Stomach (tissue), 9 donors: ENCODE measurements around the gene TXLNA. TPM values are rescaled to one million over a fixed set of nuclear protein-coding genes. Genes with fewer than 3 reads are reported as not detected.
A peak's percentile ranks its signal among the peaks of the same experiment; 100 is the strongest.
"Not testable (repeated sequence)": the region's sequence is repeated elsewhere in the genome, so short reads cannot be mapped to it uniquely, and the experiment has no call there.

Experiments
- DNase-seq, 2 donors: peaks; one replicate each; pipeline versions ENCODE4 v3.0.0 to v3.0.0-alpha.2; 2013 to 2019
- H3K27ac ChIP-seq, 5 donors: fragments of 200-600 bp in 4 of 5; sonication (generic) in 4 of 5; one replicate each; pipeline ENCODE4 v1.5.1; 2013 to 2019; ENCODE audit warnings: mild to moderate bottlenecking in 1 of 5, moderate library complexity in 1 of 5
- H3K27me3 ChIP-seq, 3 donors: fragments of 200-600 bp; sonication (generic); one replicate each; pipeline ENCODE4 v1.5.1; 2017 to 2019; ENCODE audit warnings: mixed run types in 1 of 3
- H3K36me3 ChIP-seq, 4 donors: fragments of 200-600 bp; sonication (generic); 1 replicate in 3 of 4; 2 replicates in 1 of 4; pipeline ENCODE4 v1.5.1; 2016 to 2019
- H3K4me1 ChIP-seq, 4 donors: fragments of 200-600 bp; sonication (generic); one replicate each; pipeline ENCODE4 v1.5.1; 2016 to 2019
- H3K4me3 ChIP-seq, 4 donors: fragments of 200-600 bp; sonication (generic) in 3 of 4; one replicate each; pipeline ENCODE4 v1.5.1; 2016 to 2019; ENCODE audit warnings: mild to moderate bottlenecking in 1 of 4
- H3K9me3 ChIP-seq, 4 donors: fragments of 200-600 bp; sonication (generic); one replicate each; pipeline ENCODE4 v1.5.1; 2016 to 2019
- CTCF ChIP-seq, 7 experiments: fragments of 450-650 bp in 4 of 7; fragments of 200-600 bp in 3 of 7; sonication (generic) in 3 of 7; IDR thresholded peaks; one replicate each; pipeline ENCODE4 v1.5.1; 2016 to 2019; ENCODE audit warnings: antibody characterized with exemption in 7 of 7, control low read depth in 2 of 7, mild to moderate bottlenecking in 1 of 7
- EP300 ChIP-seq: sonication (generic); formaldehyde crosslinking; IDR thresholded peaks from one replicate; pipeline ENCODE4 v1.6.1; 2017; ENCODE audit warnings: antibody characterized with exemption
- POLR2A ChIP-seq, 4 donors: fragments of 450-650 bp; IDR thresholded peaks; one replicate each; pipeline ENCODE4 v1.6.1; 2016; ENCODE audit warnings: antibody characterized with exemption in 4 of 4, control low read depth in 2 of 4, mild to moderate bottlenecking in 1 of 4, moderate library complexity in 1 of 4
- POLR2AphosphoS5 ChIP-seq, 3 donors: sonication (generic); formaldehyde crosslinking; IDR thresholded peaks; one replicate each; pipeline ENCODE4 v1.6.1; 2016; ENCODE audit warnings: antibody characterized with exemption in 3 of 3
- WGBS, 5 donors: extraction: QIAGEN DNeasy Blood & Tissue Kit in 3 of 5; methylation state at CpG; one replicate each; pipeline versions ENCODE4 v1.1.5 to v1.1.7; 2013 to 2018; 5-methylcytosine and 5-hydroxymethylcytosine counted together
- intact Hi-C: fragments of 100-400 bp; cut with DNase I; formaldehyde crosslinking; loops from one replicate; pipeline ENCODE4 v1.15.1; 2023; ENCODE audit warnings: low total_unique reads
- polyA plus RNA-seq, 3 donors: library from polyadenylated mRNA; stranded (reverse); fragments of 200-250 nt; gene quantifications; one replicate each; pipeline ENCODE4 v1.2.3, GENCODE V29; 2013
- total RNA-seq, 5 donors: library from RNA; depleted of rRNA; stranded (reverse); fragments of >200 nt; gene quantifications; one replicate each; pipeline versions ENCODE4 v1.1.0 to v1.2.3, GENCODE V29; 2014 to 2016
- donor health status: healthy with polysubstance abuse.
- donor health status: Bipolar disorder and iron deficiency.
- donor health status: healthy.

Gene TXLNA
- total and polyA plus RNA-seq, 8 donors: 9.8 to 48.1 (median 24.1) TPM

DNA sequence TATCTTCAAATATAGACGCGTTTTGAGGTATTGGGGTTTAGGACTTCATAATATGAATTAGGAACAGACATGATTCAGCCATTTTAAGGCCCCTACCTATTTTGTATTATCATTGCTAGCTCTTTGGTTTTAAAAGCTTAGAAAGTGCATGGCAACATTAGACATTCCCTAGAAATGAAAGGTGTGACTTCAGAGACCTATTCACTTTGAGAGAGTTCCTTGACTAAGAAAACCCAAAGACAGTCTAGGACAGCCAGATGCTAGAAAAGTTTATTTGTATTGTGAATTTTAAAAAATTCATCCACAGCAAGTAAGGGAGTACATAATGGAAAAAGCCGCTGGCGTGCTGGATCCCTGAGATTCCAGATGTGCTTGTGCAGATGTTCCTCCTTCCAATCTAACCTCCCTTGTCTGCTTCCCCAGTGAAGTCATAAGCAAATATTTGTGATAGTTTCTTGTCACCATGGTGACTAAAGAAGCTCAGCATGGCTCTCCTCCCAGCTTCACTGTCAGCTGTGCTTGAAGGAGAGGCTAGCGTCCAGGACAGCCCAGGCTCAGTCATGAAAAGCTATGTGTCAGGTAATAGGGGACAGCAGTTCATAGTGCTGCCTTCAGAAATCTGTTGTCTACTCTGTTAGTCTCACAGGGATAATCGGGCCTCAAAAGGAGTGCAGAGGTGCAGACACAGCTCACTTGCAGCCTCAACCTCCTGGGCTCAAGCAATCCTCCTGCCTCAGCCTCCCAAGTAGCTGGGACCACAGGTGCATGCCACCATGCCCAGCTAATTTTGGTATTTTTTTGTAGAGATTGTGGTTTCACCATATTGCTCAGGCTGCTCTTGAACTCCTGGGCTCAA lies 36.8 kb upstream of the TXLNA start:
- Histone ChIP-seq H3K36me3 (peaks cover 0 to 8% (median 0%) of the 10 kb centered on the region in 4 donors), H3K9me3 (peaks cover 0 to 4% (median under 1%) of the 10 kb centered on the region in 4 donors), H3K4me1 (peaks cover 8 to 47% (median 38%) of the 10 kb centered on the region in 4 donors), H3K27me3 (no peaks in the 10 kb centered on the region), H3K27ac (peak overlapping the region in 4 of 5 donors; percentile 5 to 53 (median 34)), H3K4me3 (no peak overlapping the region)
- TF ChIP-seq CTCF (IDR thresholded peaks at IDR 0.05) (no peak), POLR2A (IDR thresholded peaks at IDR 0.05) (no peak), POLR2AphosphoS5 (IDR thresholded peaks at IDR 0.05) (peak in 1 of 3 donors; percentile 24), EP300 (no peak)
- 56 to 62% (median 58%) methylated on average over 5 to 6 of the region's 6 CpGs for WGBS, 5 donors
- intact Hi-C loops: no loop called here
- peak; percentile 31 to 89 for DNase-seq

DNA sequence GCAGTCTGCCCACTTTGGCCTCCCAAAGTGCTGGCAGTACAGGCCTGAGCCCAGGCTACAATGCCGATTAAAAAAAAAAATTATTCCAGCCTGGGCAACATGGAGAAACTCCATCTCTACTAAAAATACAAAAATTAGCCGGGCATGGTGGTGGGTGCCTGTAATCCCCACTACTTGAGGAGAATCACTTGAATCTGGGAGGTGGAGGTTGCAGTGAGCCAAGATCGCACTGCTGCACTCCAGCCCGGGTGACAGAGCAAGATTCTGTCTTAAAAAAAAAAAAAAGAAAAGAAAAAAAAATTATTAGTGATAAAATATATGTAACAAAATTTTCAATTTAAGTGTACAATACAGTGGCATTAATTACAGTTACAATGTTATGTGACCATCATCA lies 36.2 kb upstream of the TXLNA start:
- peaks cover 0 to 13% (median 0%) of the 10 kb centered on the region in 4 donors for H3K36me3 ChIP-seq
- 81 to 88% (median 87%) methylated on average over 4 of the region's 4 CpGs for whole genome bisulfite sequencing, 5 donors
- peak overlapping the region in 3 of 5 donors; percentile 5 to 46 (median 22) for H3K27ac ChIP-seq
- DNase-seq, H3K27me3 ChIP-seq, H3K4me3 ChIP-seq, H3K9me3 ChIP-seq, intact Hi-C loops: not testable (repeated sequence)
- peaks cover 8 to 47% (median 38%) of the 10 kb centered on the region in 4 donors for H3K4me1 ChIP-seq

DNA sequence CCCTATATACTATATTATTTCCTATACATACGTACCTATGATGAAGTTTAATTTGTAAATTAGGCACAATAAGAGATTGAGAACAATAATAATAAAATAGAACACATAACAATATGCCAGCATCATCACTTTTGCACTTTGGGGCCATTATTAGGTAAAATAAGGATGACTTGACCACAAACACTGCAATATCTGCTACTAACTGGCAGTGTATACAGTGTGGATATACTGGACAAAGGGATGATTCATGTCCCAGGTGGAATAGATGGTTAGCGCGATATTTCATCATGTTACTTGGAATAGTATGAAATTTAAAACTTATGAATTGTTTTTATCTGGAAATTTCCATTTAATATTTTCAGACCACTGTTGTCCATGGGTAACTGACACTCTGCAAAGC lies 35.4 kb upstream of the TXLNA start:
- intact Hi-C loops: no loop called here
- H3K27ac ChIP-seq: no peak overlapping the region
- 92 to 98% (median 96%) methylated on average over 3 of the region's 3 CpGs for WGBS, 5 donors

GRCh38 chr1:32147799-32148198 lies 31.7 kb upstream of the TXLNA start:
- H3K36me3 ChIP-seq: peaks cover 0 to 18% (median 5%) of the 10 kb centered on the region in 4 donors
- intact Hi-C loops, H3K27me3 ChIP-seq, DNase-seq, H3K4me3 ChIP-seq, H3K27ac ChIP-seq, H3K9me3 ChIP-seq: not testable (repeated sequence)
- 94 to 99% (median 99%) methylated on average over 5 of the region's 5 CpGs for WGBS, 5 donors
- peaks cover 2 to 35% (median 20%) of the 10 kb centered on the region in 4 donors for H3K4me1 ChIP-seq

More for the DNA sequence above, 35.4 kb upstream of the TXLNA start:
- H3K4me1 ChIP-seq: peaks cover 8 to 41% (median 31%) of the 10 kb centered on the region in 4 donors
- H3K27me3 ChIP-seq: no peaks in the 10 kb centered on the region
- H3K4me3 ChIP-seq: no peak overlapping the region
- peaks cover 0 to 18% (median 5%) of the 10 kb centered on the region in 4 donors for H3K36me3 ChIP-seq
- no peak for TF ChIP-seq POLR2A (IDR thresholded peaks at IDR 0.05)
- no peak for TF ChIP-seq EP300
- TF ChIP-seq CTCF (IDR thresholded peaks at IDR 0.05): no peak
- no peak for DNase-seq
- peaks cover 0 to 9% (median 4%) of the 10 kb centered on the region in 4 donors for H3K9me3 ChIP-seq

GRCh38 chr1:32150847-32151246 lies 28.6 kb upstream of the TXLNA start:
- DNase-seq: no peak
- Histone ChIP-seq H3K9me3 (peaks cover 0 to 9% (median 4%) of the 10 kb centered on the region in 4 donors), H3K36me3 (peaks cover 5 to 33% (median 18%) of the 10 kb centered on the region in 4 donors), H3K27ac (no peak overlapping the region), H3K27me3 (no peaks in the 10 kb centered on the region), H3K4me3 (no peak overlapping the region), H3K4me1 (peaks cover 0 to 26% (median 10%) of the 10 kb centered on the region in 4 donors)
- 90 to 94% (median 93%) methylated on average over 9 of the region's 9 CpGs for WGBS, 5 donors
- no peak for TF ChIP-seq POLR2AphosphoS5 (IDR thresholded peaks at IDR 0.05)
- no peak for TF ChIP-seq POLR2A (IDR thresholded peaks at IDR 0.05)
- TF ChIP-seq EP300: no peak
- no peak for TF ChIP-seq CTCF (IDR thresholded peaks at IDR 0.05)
- intact Hi-C loops: no loop called here
